Measurements from ENCODE around the gene ZNF813. TPM values are rescaled to one million over a fixed set of nuclear protein-coding genes. Genes with fewer than 3 reads are reported as not detected.

Gene ZNF813
- polyA plus RNA-seq, 3 donors: 7.6 to 8.5 (median 8.1) TPM

GRCh38 chr19:53519446-53519845 is 51.9 kb downstream of the ZNF813 start:
- no peak for DNase-seq (ENCODE audit: low read depth in 3 of 3, low spot score in 2 of 3)

- DNase-seq (ENCODE audit: low read depth in 3 of 3, low spot score in 2 of 3): no peak
Measured at GRCh38 chr19:53520163-53520546, 52.6 kb downstream of the ZNF813 start.

- peak; percentile 98 to 99 (median 99) for DNase-seq (ENCODE audit: low read depth in 3 of 3, low spot score in 2 of 3)
Measured at GRCh38 chr19:53520547-53521372, 53.2 kb downstream of the ZNF813 start.

- DNase-seq (ENCODE audit: low read depth in 3 of 3, low spot score in 2 of 3): no peak
Measured at GRCh38 chr19:53521373-53522202, 54.1 kb downstream of the ZNF813 start.

- no peak for DNase-seq (ENCODE audit: low read depth in 3 of 3, low spot score in 2 of 3)
Measured at GRCh38 chr19:53525922-53526321, 58.4 kb downstream of the ZNF813 start.

GRCh38 chr19:53530622-53531021 is 63.1 kb downstream of the ZNF813 start:
- no peak for DNase-seq (ENCODE audit: low read depth in 3 of 3, low spot score in 2 of 3)

- no peak for DNase-seq (ENCODE audit: low read depth in 3 of 3, low spot score in 2 of 3)
Measured at GRCh38 chr19:53531457-53531856, 63.9 kb downstream of the ZNF813 start.

- DNase-seq (ENCODE audit: low read depth in 3 of 3, low spot score in 2 of 3): no peak
Measured at GRCh38 chr19:53532362-53532761, 64.8 kb downstream of the ZNF813 start.

GRCh38 chr19:53536225-53536548 is 68.7 kb downstream of the ZNF813 start:
- DNase-seq (ENCODE audit: low read depth in 3 of 3, low spot score in 2 of 3): no peak

GRCh38 chr19:53537121-53537520 is 69.6 kb downstream of the ZNF813 start:
- no peak for DNase-seq (ENCODE audit: low read depth in 3 of 3, low spot score in 2 of 3)

- peak; percentile 51 to 62 (median 55) for DNase-seq (ENCODE audit: low read depth in 3 of 3, low spot score in 2 of 3)
Measured at GRCh38 chr19:53537521-53538377, 70.2 kb downstream of the ZNF813 start, which contains the start of gene ZNF331. Gene ZNF331 (plus strand): TSS chr19:53538145. CDS start chr19:53569377, 31,232 bp downstream.

- DNase-seq (ENCODE audit: low read depth in 3 of 3, low spot score in 2 of 3): no peak
Measured at GRCh38 chr19:53538378-53539109, 71.0 kb downstream of the ZNF813 start.

GRCh38 chr19:53540091-53540490 is 72.6 kb downstream of the ZNF813 start:
- no peak for DNase-seq (ENCODE audit: low read depth in 3 of 3, low spot score in 2 of 3)

- DNase-seq (ENCODE audit: low read depth in 3 of 3, low spot score in 2 of 3): no peak
Measured at GRCh38 chr19:53541971-53542370, 74.4 kb downstream of the ZNF813 start.

GRCh38 chr19:53545271-53546065 is 77.9 kb downstream of the ZNF813 start:
- DNase-seq (ENCODE audit: low read depth in 3 of 3, low spot score in 2 of 3): no peak

Measured in right renal cortex interstitium (tissue), 3 donors.